Endothelial cell of umbilical vein (primary cell): Measurements from ENCODE around the gene THSD7B. TPM values are rescaled to one million over a fixed set of nuclear protein-coding genes. Genes with fewer than 3 reads are reported as not detected.

Experiments
- BruUV-seq: library from RNA; stranded (reverse); fragments of 400-500 nt; replicated peaks from 2 replicates; lab custom pipeline; 2021; lab: Mats Ljungman, UMichigan
- CTCF ChIA-PET: fragments of 300-600, 350-600 bp; sonication (Branson Sonifier 250); formaldehyde crosslinking; loops from one replicate; lab custom pipeline; 2021; ENCODE audit warnings: antibody characterized with exemption, inconsistent platforms; lab: Charles Lee
- POLR2A ChIA-PET: fragments of 300-600, 350-600 bp; sonication (Branson Sonifier 250); formaldehyde crosslinking; loops from one replicate; lab custom pipeline; 2021; ENCODE audit warnings: antibody characterized with exemption, inconsistent platforms; lab: Charles Lee
- DNase-seq: peaks from one replicate; pipeline ENCODE4 v3.0.0-alpha.2; 2011; ENCODE audit warnings: low read depth, low spot score
- FAIRE-seq: peaks from 2 replicates; lab custom pipeline; 2011; peaks lifted over from hg19 to GRCh38; lab: Jason Lieb, UNC
- H2AFZ ChIP-seq: 2 replicates; pipeline ENCODE4 v1.6.0; 2012; ENCODE audit warnings: low read depth, low read length, control low read depth, inconsistent platforms
- H3K27ac ChIP-seq: 2 replicates; pipeline ENCODE4 v1.5.1; 2011; ENCODE audit warnings: low read depth, mild to moderate bottlenecking, control low read depth, low read length, moderate library complexity; ENCODE audit not compliant: insufficient read depth
- H3K27me3 ChIP-seq, 2 experiments: 2 replicates each; pipeline versions ENCODE4 v1.6.0 to v1.6.1; 2011; ENCODE audit warnings: low read length in 2 of 2, mixed read lengths in 1 of 2; ENCODE audit not compliant: control insufficient read depth in 2 of 2, insufficient read depth in 2 of 2
- H3K36me3 ChIP-seq, 2 experiments: 2 replicates in 1 of 2; 3 replicates in 1 of 2; pipeline ENCODE4 v1.5.1; 2011; ENCODE audit warnings: low read length in 2 of 2, mild to moderate bottlenecking in 1 of 2, moderate library complexity in 1 of 2; ENCODE audit not compliant: control insufficient read depth in 2 of 2, insufficient read depth in 2 of 2; ENCODE audit errors: extremely low read depth in 1 of 2
- H3K4me1 ChIP-seq: 3 replicates; pipeline ENCODE4 v1.5.1; 2011; ENCODE audit warnings: mild to moderate bottlenecking, low read length; ENCODE audit not compliant: control insufficient read depth, insufficient read depth; ENCODE audit errors: extremely low read depth
- H3K4me2 ChIP-seq: 2 replicates; pipeline ENCODE4 v1.6.1; 2011; ENCODE audit warnings: low read length, control low read depth, mixed read lengths; ENCODE audit not compliant: insufficient read depth
- H3K4me3 ChIP-seq, 3 experiments: fragments of 200-600 bp in 1 of 3; sonication (generic), shearing (Covaris generic) in 1 of 3; replicated peaks in 1 of 3; 2 replicates each; pipeline ENCODE4 v1.5.1; 2011 to 2016; ENCODE audit warnings: control low read depth in 3 of 3, low read length in 3 of 3, mild to moderate bottlenecking in 2 of 3, inconsistent platforms in 1 of 3, low read depth in 1 of 3, moderate library complexity in 1 of 3; ENCODE audit not compliant: insufficient read depth in 1 of 3
- H3K79me2 ChIP-seq: 2 replicates; pipeline ENCODE4 v1.6.0; 2012; ENCODE audit warnings: low read length, inconsistent platforms; ENCODE audit not compliant: control insufficient read depth, insufficient read depth
- H3K9ac ChIP-seq: replicated peaks from 2 replicates; pipeline ENCODE3; 2011; ENCODE audit warnings: low read length, control low read depth; ENCODE audit not compliant: insufficient read depth; ENCODE audit errors: extremely low read depth
- H3K9me1 ChIP-seq: replicated peaks from 3 replicates; pipeline ENCODE4 v1.6.0; 2011; ENCODE audit warnings: mild to moderate bottlenecking, low read length; ENCODE audit not compliant: control insufficient read depth, insufficient read depth; ENCODE audit errors: extremely low read depth
- H3K9me3 ChIP-seq: replicated peaks from 2 replicates; pipeline ENCODE4 v1.5.1; 2012; ENCODE audit warnings: low read length, inconsistent platforms; ENCODE audit not compliant: control insufficient read depth, insufficient read depth
- H4K20me1 ChIP-seq: replicated peaks from 2 replicates; pipeline ENCODE3; 2011; ENCODE audit warnings: mild to moderate bottlenecking, low read length; ENCODE audit not compliant: control insufficient read depth, insufficient read depth; ENCODE audit errors: extremely low read depth
- EZH2 ChIP-seq: IDR thresholded peaks from 2 replicates; pipeline ENCODE4 v1.6.1; 2012; ENCODE audit warnings: borderline replicate concordance, low read depth, mild to moderate bottlenecking, moderate library complexity, low read length, inconsistent platforms; ENCODE audit not compliant: severe bottlenecking
- FOS ChIP-seq: IDR thresholded peaks from 2 replicates; pipeline ENCODE4 v1.6.1; 2011; ENCODE audit warnings: mild to moderate bottlenecking, low read length, moderate library complexity, borderline replicate concordance; ENCODE audit not compliant: insufficient read depth
- JUN ChIP-seq: IDR thresholded peaks from 2 replicates; pipeline ENCODE4 v1.6.1; 2011; ENCODE audit warnings: borderline replicate concordance, low read depth; ENCODE audit not compliant: insufficient read length, insufficient read depth
- MYC ChIP-seq: IDR thresholded peaks from one replicate; pipeline ENCODE4 v1.6.1; 2011; ENCODE audit warnings: mild to moderate bottlenecking, low read depth, low read length
- POLR2A ChIP-seq: IDR thresholded peaks from 2 replicates; pipeline ENCODE4 v1.6.1; 2012; ENCODE audit warnings: low read depth, mild to moderate bottlenecking, control low read depth, low read length
- POLR2AphosphoS5 ChIP-seq: IDR thresholded peaks from 2 replicates; pipeline ENCODE4 v1.6.1; 2012; ENCODE audit warnings: low read depth, mild to moderate bottlenecking, control low read depth, low read length, moderate library complexity; ENCODE audit not compliant: insufficient read depth
- dilution Hi-C: fragments of 300-500 bp; cut with MboI; formaldehyde crosslinking; loops from one replicate; pipeline ENCODE4 v1.15.0; 2019; ENCODE audit warnings: low sequenced_read_pairs; ENCODE audit not compliant: extremely low pct_ligation_motif_present
- intact Hi-C: fragments of 100-400 bp; cut with micrococcal nuclease; formaldehyde crosslinking; loops from one replicate; pipeline ENCODE4 v1.10.0; 2022
- polyA plus RNA-seq, 4 experiments: library from polyadenylated mRNA; depleted of rRNA in 3 of 4; stranded (reverse) in 3 of 4; unstranded in 1 of 4; fragments of >200 nt; gene quantifications; 2 replicates each; pipeline versions ENCODE4 v1.2.1 to v1.2.3, GENCODE V29; 2011 to 2012; ENCODE audit warnings: missing spikeins in 1 of 4
- total RNA-seq: library from RNA; stranded (reverse); gene quantifications from 2 replicates; pipeline ENCODE4 v1.2.3, GENCODE V29; 2021
- TF ChIP-seq, protein P1 (sequence below), 2 donors: IDR thresholded peaks; 1 replicate in 1 of 2; 2 replicates in 1 of 2; pipeline ENCODE4 v1.5.1; 2011; ENCODE audit warnings: low read length in 2 of 2, mild to moderate bottlenecking in 2 of 2, moderate library complexity in 2 of 2, control low read depth in 1 of 2, inconsistent platforms in 1 of 2, low read depth in 1 of 2; ENCODE audit not compliant: insufficient read depth in 1 of 2; ENCODE audit errors: extremely low read depth in 1 of 2

Gene THSD7B
- total and polyA plus RNA-seq, 2 donors (not counting 3 experiments of a cell fraction or from before 2014, with no cell fraction given): 0.04 TPM; not detected in 1

DNA sequence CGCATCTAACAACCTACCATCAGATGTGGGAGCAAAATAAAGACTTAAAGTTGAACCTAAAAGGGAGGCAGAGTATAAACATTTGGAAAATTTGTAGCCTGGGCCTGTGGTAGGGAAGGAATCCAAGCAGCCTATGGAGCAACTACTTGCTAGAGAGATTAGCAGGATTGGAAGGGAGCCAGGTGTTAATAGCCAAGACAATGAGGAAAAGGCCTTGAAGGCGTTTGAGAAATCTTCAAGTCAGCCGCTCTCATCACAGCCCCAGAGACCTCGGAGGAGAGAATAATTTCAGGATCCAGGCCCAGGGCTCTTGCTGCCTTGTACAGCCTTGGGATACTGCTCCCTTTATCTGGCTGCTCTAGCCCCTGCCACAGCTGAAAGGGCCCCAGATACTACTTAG is 219.7 kb downstream of the THSD7B start:
- ChIA-PET CTCF (interaction anchor here (0.9 kb wide), 1 partner anchor 12 kb away, joined by 3 read pairs; no protein-coding TSS in a partner anchor), POLR2A (no interaction called here)
- no peak overlapping the region for H3K4me3 ChIP-seq
- H3K9me1 ChIP-seq: no peaks in the 10 kb centered on the region
- no peak for FAIRE-seq
- no peaks in the 10 kb centered on the region for H3K36me3 ChIP-seq
- H3K4me2 ChIP-seq: no peak overlapping the region
- DNase-seq: no peak
- intact Hi-C loops: no loop called here
- no peak overlapping the region for H2AFZ ChIP-seq
- no peak overlapping the region for H3K9ac ChIP-seq
- H3K27me3 ChIP-seq: no peaks in the 10 kb centered on the region
- no peaks in the 10 kb centered on the region for H3K9me3 ChIP-seq
- H3K4me1 ChIP-seq: no peaks in the 10 kb centered on the region
- no peak overlapping the region for H3K27ac ChIP-seq
- dilution Hi-C loops: no loop called here
- no TSS peak for BruUV-seq
- no peaks in the 10 kb centered on the region for H3K79me2 ChIP-seq
- TF ChIP-seq, protein P1, sequence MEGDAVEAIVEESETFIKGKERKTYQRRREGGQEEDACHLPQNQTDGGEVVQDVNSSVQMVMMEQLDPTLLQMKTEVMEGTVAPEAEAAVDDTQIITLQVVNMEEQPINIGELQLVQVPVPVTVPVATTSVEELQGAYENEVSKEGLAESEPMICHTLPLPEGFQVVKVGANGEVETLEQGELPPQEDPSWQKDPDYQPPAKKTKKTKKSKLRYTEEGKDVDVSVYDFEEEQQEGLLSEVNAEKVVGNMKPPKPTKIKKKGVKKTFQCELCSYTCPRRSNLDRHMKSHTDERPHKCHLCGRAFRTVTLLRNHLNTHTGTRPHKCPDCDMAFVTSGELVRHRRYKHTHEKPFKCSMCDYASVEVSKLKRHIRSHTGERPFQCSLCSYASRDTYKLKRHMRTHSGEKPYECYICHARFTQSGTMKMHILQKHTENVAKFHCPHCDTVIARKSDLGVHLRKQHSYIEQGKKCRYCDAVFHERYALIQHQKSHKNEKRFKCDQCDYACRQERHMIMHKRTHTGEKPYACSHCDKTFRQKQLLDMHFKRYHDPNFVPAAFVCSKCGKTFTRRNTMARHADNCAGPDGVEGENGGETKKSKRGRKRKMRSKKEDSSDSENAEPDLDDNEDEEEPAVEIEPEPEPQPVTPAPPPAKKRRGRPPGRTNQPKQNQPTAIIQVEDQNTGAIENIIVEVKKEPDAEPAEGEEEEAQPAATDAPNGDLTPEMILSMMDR (IDR thresholded peaks at IDR 0.05; ENCODE audit: extremely low read depth in 1 of 2, insufficient read depth in 1 of 2, low read depth in 1 of 2, low read length in 2 of 2): no peak
- TF ChIP-seq JUN: no peak
- TF ChIP-seq POLR2AphosphoS5: no peak
- no peak for TF ChIP-seq MYC
- TF ChIP-seq FOS: no peak
- no peak for TF ChIP-seq POLR2A
- no peak for TF ChIP-seq EZH2
- no peaks in the 10 kb centered on the region for H4K20me1 ChIP-seq
